Adrenal gland (tissue), 5 donors: ENCODE measurements around the gene ZNF438.

ENCODE experiments used
- POLR2A ChIP-seq, 2 donors: fragments of 450-650 bp; IDR thresholded peaks; one replicate each; pipeline ENCODE4 v1.6.1; 2017; ENCODE audit warnings: antibody characterized with exemption in 2 of 2, mild to moderate bottlenecking in 2 of 2, moderate library complexity in 1 of 2
- TF ChIP-seq, protein P1 (sequence below), 6 experiments: fragments of 450-650 bp in 4 of 6; fragments of 200-600 bp in 2 of 6; sonication (generic) in 1 of 6; IDR thresholded peaks; 1 replicate in 5 of 6; 2 replicates in 1 of 6; pipeline versions ENCODE4 v1.5.1 to v1.8.0; 2016 to 2021; ENCODE audit warnings: antibody characterized with exemption in 6 of 6, mild to moderate bottlenecking in 2 of 6, moderate library complexity in 1 of 6
- donor health status: DM: no; HTN: no; CAD: no.

GRCh38 chr10:30988831-30989435 is 42.7 kb downstream of the ZNF438 start:
- TF ChIP-seq POLR2A (IDR thresholded peaks at IDR 0.05): no peak
- TF ChIP-seq, protein P1, sequence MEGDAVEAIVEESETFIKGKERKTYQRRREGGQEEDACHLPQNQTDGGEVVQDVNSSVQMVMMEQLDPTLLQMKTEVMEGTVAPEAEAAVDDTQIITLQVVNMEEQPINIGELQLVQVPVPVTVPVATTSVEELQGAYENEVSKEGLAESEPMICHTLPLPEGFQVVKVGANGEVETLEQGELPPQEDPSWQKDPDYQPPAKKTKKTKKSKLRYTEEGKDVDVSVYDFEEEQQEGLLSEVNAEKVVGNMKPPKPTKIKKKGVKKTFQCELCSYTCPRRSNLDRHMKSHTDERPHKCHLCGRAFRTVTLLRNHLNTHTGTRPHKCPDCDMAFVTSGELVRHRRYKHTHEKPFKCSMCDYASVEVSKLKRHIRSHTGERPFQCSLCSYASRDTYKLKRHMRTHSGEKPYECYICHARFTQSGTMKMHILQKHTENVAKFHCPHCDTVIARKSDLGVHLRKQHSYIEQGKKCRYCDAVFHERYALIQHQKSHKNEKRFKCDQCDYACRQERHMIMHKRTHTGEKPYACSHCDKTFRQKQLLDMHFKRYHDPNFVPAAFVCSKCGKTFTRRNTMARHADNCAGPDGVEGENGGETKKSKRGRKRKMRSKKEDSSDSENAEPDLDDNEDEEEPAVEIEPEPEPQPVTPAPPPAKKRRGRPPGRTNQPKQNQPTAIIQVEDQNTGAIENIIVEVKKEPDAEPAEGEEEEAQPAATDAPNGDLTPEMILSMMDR (IDR thresholded peaks at IDR 0.05): no peak
